ENCODE data around the gene ALDH1L1. TPM values are rescaled to one million over a fixed set of nuclear protein-coding genes. Genes with fewer than 3 reads are reported as not detected.

Gene ALDH1L1
- total and polyA plus RNA-seq, 2 experiments from 2014 or later = 1.0 to 1.3 TPM

GRCh38 chr3:126191246-126191645, 10.9 kb upstream of the ALDH1L1 start (continued):
- no peak for TF ChIP-seq CTCF (conservative IDR thresholded peaks at IDR 0.05; ENCODE audit: low read depth in 2 of 2)
- no peak for TF ChIP-seq STAT1 (IDR thresholded peaks at IDR 0.05; ENCODE audit: unreplicated experiment)
- TF ChIP-seq JUNB (IDR thresholded peaks at IDR 0.05; ENCODE audit: unreplicated experiment) = no peak
- TF ChIP-seq ETS1 (IDR thresholded peaks at IDR 0.05) = no peak

GRCh38 chr3:126187920-126188319, 7.5 kb upstream of the ALDH1L1 start:
- Histone ChIP-seq H3K4me1 (ENCODE audit: insufficient read depth) (no peaks in the 10 kb centered on the region), H3K36me3 (ENCODE audit: insufficient read depth) (no peaks in the 10 kb centered on the region), H3K9me2 (ENCODE audit: insufficient read depth) (no peaks in the 10 kb centered on the region; the same call in 1 of the 2 replicates), H4K20me1 (replicated peaks; ENCODE audit: insufficient read depth) (no peaks in the 10 kb centered on the region), H3K79me2 (replicated peaks; ENCODE audit: insufficient read depth) (no peaks in the 10 kb centered on the region), H3K27ac (ENCODE audit: low read depth) (no peak overlapping the region), H3K27me3 (ENCODE audit: insufficient read depth) (0 out of 2 replicates have a peak, but pooled peaks cover 4% of the 10 kb centered on the region), H3K4me3 (no peak overlapping the region), H3K4me2 (no peak overlapping the region), H3F3A (replicated peaks; ENCODE audit: low read depth) (no peaks in the 10 kb centered on the region), H2AFZ (no peak overlapping the region)
- Mint-ChIP-seq H3K27ac (no peak overlapping the region), H3K9me3 (peaks cover 20% of the 10 kb centered on the region), H3K27me3 (ENCODE audit: insufficient read depth, low read depth, poor library complexity) (no peaks in the 10 kb centered on the region), H3K36me3 (ENCODE audit: low read depth) (peaks cover 10% of the 10 kb centered on the region; the same call in 2 of the 3 replicates), H3K4me3 (no peak overlapping the region), H3K4me1 (no peaks in the 10 kb centered on the region; the same call in 2 of the 3 replicates)
- ATAC-seq (no peak), DNase-seq (ENCODE audit: low spot score) (no peak)
- no peak for TF ChIP-seq ZNF462 (CRISPR knock-in tag; IDR thresholded peaks at IDR 0.05)
- no peak for TF ChIP-seq REST (IDR thresholded peaks at IDR 0.05; ENCODE audit: unreplicated experiment)
